HUES64 (cell line): ENCODE measurements around the gene RHOJ.

ENCODE experiments used
- H3K27ac ChIP-seq: 2 replicates; pipeline ENCODE4 v1.7.0; 2013; ENCODE audit warnings: low read depth, low read length, inconsistent platforms
- H3K27me3 ChIP-seq: 2 replicates; pipeline ENCODE4 v1.6.1; 2013; ENCODE audit warnings: mild to moderate bottlenecking, low read length; ENCODE audit not compliant: insufficient read depth
- H3K36me3 ChIP-seq: 2 replicates; pipeline ENCODE4 v1.6.1; 2013; ENCODE audit warnings: mild to moderate bottlenecking, low read length; ENCODE audit not compliant: insufficient read depth
- H3K4me1 ChIP-seq: 2 replicates; pipeline ENCODE4 v1.6.1; 2013; ENCODE audit warnings: mild to moderate bottlenecking, low read length, moderate library complexity; ENCODE audit not compliant: insufficient read depth
- H3K4me3 ChIP-seq: 2 replicates; pipeline ENCODE4 v1.5.1; 2013; ENCODE audit warnings: mild to moderate bottlenecking, low read length, moderate library complexity
- H3K9ac ChIP-seq: 2 replicates; pipeline ENCODE4 v1.6.1; 2013; ENCODE audit warnings: mild to moderate bottlenecking, low read depth, low read length
- H3K9me3 ChIP-seq: 2 replicates; pipeline ENCODE4 v1.6.1; 2013; ENCODE audit warnings: low read depth, low read length; ENCODE audit not compliant: insufficient read depth
- WGBS: fragments of 150-250, 120-280 bp; methylation state at CpG from one replicate; pipeline ENCODE4 v1.1.7; 2013; ENCODE audit warnings: missing lambda C conversion rate; 5-methylcytosine and 5-hydroxymethylcytosine counted together

RHOJ gene

GRCh38 chr14:63283884-63284248 is 79.6 kb downstream of the RHOJ start:
- Histone ChIP-seq H3K9me3 (no peaks in the 10 kb centered on the region), H3K4me1 (no peaks in the 10 kb centered on the region), H3K27me3 (no peaks in the 10 kb centered on the region), H3K27ac (no peak overlapping the region), H3K9ac (no peak overlapping the region), H3K4me3 (no peak overlapping the region), H3K36me3 (no peaks in the 10 kb centered on the region)
- WGBS, result 92% methylated on average over 7 of the region's 7 CpGs

DNA sequence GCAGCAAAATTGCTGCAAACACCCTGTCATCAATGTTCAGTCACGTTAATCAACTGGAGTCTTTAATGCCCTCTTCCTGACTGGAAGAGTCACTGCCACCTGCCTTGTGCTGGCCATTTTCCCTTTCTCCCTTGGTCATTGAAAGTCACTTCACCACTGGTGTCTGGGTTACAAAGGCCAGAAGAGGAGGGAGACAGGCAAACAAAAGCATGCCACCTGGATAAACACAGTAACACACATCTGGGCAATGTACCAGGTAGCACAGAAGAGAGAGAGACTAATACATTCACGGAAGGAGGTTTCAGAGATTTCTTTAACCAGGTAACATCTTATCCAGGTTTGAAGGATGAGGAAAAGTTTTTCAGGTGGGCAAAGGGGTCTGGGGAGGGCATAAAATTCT is 81.8 kb downstream of the RHOJ start:
- H3K9me3 ChIP-seq, result no peaks in the 10 kb centered on the region
- no peaks in the 10 kb centered on the region for H3K36me3 ChIP-seq
- H3K9ac ChIP-seq, result no peak overlapping the region
- H3K27me3 ChIP-seq, result no peaks in the 10 kb centered on the region
- H3K4me1 ChIP-seq, result peaks cover 4% of the 10 kb centered on the region; the same call in 1 of the 2 replicates
- WGBS, result 60% methylated on average over 2 of the region's 2 CpGs
- H3K27ac ChIP-seq, result no peak overlapping the region
- H3K4me3 ChIP-seq, result no peak overlapping the region

GRCh38 chr14:63287666-63288483 is 83.6 kb downstream of the RHOJ start:
- Histone ChIP-seq H3K4me1 (peaks cover 4% of the 10 kb centered on the region; the same call in 1 of the 2 replicates), H3K9ac (no peak overlapping the region), H3K27me3 (no peaks in the 10 kb centered on the region), H3K27ac (no peak overlapping the region), H3K9me3 (no peaks in the 10 kb centered on the region), H3K4me3 (no peak overlapping the region), H3K36me3 (no peaks in the 10 kb centered on the region)
- 88% methylated on average over 6 of the region's 6 CpGs for WGBS

- Histone ChIP-seq H3K36me3 (no peaks in the 10 kb centered on the region), H3K9ac (no peak overlapping the region), H3K9me3 (no peaks in the 10 kb centered on the region), H3K4me1 (peaks cover 4% of the 10 kb centered on the region; the same call in 1 of the 2 replicates), H3K4me3 (no peak overlapping the region), H3K27me3 (no peaks in the 10 kb centered on the region), H3K27ac (no peak overlapping the region)
- 82% methylated on average over 1 of the region's 1 CpG for WGBS
Observed at GRCh38 chr14:63288853-63289252, 84.6 kb downstream of the RHOJ start.

DNA sequence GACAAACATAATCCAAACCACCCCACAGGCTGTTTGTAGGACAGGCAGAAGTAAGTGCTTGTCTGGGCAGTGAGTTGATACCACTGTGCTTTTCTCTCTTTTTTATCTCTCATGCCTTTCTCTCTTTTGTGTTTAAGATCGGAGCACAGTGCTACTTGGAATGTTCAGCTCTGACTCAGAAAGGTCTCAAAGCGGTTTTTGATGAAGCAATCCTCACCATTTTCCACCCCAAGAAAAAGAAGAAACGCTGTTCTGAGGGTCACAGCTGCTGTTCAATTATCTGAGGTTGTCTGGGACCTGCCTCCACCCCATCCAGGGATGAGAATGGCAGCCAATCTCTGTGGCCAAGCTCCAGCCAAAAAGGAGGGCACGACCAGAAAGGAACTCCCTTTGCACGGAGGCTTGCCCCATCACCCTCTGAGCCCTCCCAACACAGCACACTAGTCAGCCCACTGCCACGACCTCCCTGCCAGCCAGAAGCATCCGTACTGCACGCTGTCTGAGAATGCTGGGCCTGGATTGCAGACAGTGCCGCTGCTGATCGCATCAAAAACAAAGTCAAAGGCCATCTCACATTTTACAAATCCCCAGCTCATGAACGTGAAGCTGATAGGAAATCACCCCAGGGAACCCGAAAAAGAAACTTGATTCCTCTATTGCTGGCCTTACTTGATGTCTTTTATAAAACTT is 86.6 kb downstream of the RHOJ start:
- H3K27ac ChIP-seq, result no peak overlapping the region
- H3K9me3 ChIP-seq, result no peaks in the 10 kb centered on the region
- H3K27me3 ChIP-seq, result no peaks in the 10 kb centered on the region
- H3K9ac ChIP-seq, result no peak overlapping the region
- no peak overlapping the region for H3K4me3 ChIP-seq
- H3K36me3 ChIP-seq, result no peaks in the 10 kb centered on the region
- WGBS, result 90% methylated on average over 12 of the region's 12 CpGs
- peaks cover 4% of the 10 kb centered on the region; the same call in 1 of the 2 replicates for H3K4me1 ChIP-seq

- Histone ChIP-seq H3K9ac (no peak overlapping the region), H3K27ac (no peak overlapping the region), H3K36me3 (no peaks in the 10 kb centered on the region), H3K9me3 (no peaks in the 10 kb centered on the region), H3K4me1 (peaks cover 10% of the 10 kb centered on the region), H3K27me3 (no peaks in the 10 kb centered on the region), H3K4me3 (no peak overlapping the region)
- WGBS, result 100% methylated on average over 2 of the region's 2 CpGs
Observed at GRCh38 chr14:63292805-63293204, 88.6 kb downstream of the RHOJ start.

- Histone ChIP-seq H3K9ac (no peak overlapping the region), H3K4me1 (peaks cover 10% of the 10 kb centered on the region), H3K27ac (no peak overlapping the region), H3K36me3 (no peaks in the 10 kb centered on the region), H3K27me3 (no peaks in the 10 kb centered on the region), H3K4me3 (no peak overlapping the region), H3K9me3 (no peaks in the 10 kb centered on the region)
- 92% methylated on average over 8 of the region's 8 CpGs for WGBS
Observed at GRCh38 chr14:63295231-63295685, 91.0 kb downstream of the RHOJ start.

- H3K36me3 ChIP-seq, result no peaks in the 10 kb centered on the region
- no peaks in the 10 kb centered on the region for H3K9me3 ChIP-seq
- H3K4me3 ChIP-seq, result no peak overlapping the region
- H3K4me1 ChIP-seq, result peaks cover 6% of the 10 kb centered on the region
- no peak overlapping the region for H3K27ac ChIP-seq
- no peaks in the 10 kb centered on the region for H3K27me3 ChIP-seq
- H3K9ac ChIP-seq, result no peak overlapping the region
- 97% methylated on average over 6 of the region's 6 CpGs for WGBS
Observed at GRCh38 chr14:63296060-63296563, 91.9 kb downstream of the RHOJ start.

DNA sequence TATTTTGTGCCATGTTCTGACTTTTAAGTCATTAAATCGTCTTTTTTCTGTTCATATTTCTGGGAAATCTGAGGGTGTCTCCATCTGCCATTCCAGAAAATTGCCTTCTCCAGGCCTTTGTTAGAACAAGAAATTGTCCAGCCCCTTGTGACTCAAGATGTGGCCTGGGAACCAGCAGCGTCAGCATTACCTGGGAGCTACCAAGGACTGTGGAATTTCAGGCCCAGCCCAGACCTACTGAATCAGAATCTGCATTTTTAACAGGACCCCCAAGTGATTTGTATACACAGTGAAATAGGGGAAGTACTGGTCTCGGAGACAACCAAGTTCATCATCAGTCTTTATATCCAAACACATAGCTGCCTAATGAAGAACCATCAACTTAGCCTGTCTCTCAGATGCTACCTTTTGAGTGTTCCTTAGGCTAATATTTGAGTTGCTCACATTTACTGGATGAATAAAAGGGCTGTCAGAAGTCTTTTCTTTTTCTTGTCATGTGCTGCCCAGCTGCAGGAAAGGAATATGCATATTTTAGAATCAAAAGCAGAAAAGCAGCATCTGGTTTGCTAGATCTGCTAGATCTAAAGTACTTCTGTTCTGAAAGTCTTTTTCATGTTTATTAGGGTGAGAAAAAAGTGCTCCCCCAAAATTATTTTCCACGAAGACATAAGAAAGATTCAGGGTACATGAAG is 93.3 kb downstream of the RHOJ start:
- Histone ChIP-seq H3K27ac (no peak overlapping the region), H3K4me3 (no peak overlapping the region), H3K4me1 (peaks cover 6% of the 10 kb centered on the region), H3K9ac (no peak overlapping the region), H3K36me3 (no peaks in the 10 kb centered on the region), H3K9me3 (no peaks in the 10 kb centered on the region), H3K27me3 (no peaks in the 10 kb centered on the region)
- WGBS, result 87% methylated on average over 3 of the region's 4 CpGs

- peaks cover 6% of the 10 kb centered on the region for H3K4me1 ChIP-seq
- WGBS, result 80% methylated on average over 6 of the region's 6 CpGs
- no peaks in the 10 kb centered on the region for H3K9me3 ChIP-seq
- H3K36me3 ChIP-seq, result no peaks in the 10 kb centered on the region
- H3K9ac ChIP-seq, result no peak overlapping the region
- no peaks in the 10 kb centered on the region for H3K27me3 ChIP-seq
- no peak overlapping the region for H3K27ac ChIP-seq
- no peak overlapping the region for H3K4me3 ChIP-seq
Observed at GRCh38 chr14:63299351-63300110, 95.3 kb downstream of the RHOJ start.
